ENCODE data around the gene WIF1.

GRCh38 chr12:65121049-65121955 is at the start of gene WIF1:
- TF ChIP-seq CREB1 (CRISPR knock-in tag; IDR thresholded peaks at IDR 0.05) = no peak
- TF ChIP-seq, protein P1, sequence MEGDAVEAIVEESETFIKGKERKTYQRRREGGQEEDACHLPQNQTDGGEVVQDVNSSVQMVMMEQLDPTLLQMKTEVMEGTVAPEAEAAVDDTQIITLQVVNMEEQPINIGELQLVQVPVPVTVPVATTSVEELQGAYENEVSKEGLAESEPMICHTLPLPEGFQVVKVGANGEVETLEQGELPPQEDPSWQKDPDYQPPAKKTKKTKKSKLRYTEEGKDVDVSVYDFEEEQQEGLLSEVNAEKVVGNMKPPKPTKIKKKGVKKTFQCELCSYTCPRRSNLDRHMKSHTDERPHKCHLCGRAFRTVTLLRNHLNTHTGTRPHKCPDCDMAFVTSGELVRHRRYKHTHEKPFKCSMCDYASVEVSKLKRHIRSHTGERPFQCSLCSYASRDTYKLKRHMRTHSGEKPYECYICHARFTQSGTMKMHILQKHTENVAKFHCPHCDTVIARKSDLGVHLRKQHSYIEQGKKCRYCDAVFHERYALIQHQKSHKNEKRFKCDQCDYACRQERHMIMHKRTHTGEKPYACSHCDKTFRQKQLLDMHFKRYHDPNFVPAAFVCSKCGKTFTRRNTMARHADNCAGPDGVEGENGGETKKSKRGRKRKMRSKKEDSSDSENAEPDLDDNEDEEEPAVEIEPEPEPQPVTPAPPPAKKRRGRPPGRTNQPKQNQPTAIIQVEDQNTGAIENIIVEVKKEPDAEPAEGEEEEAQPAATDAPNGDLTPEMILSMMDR (IDR thresholded peaks at IDR 0.05) = peak; percentile 88
- TF ChIP-seq TEAD4 (CRISPR knock-in tag; IDR thresholded peaks at IDR 0.05) = no peak
- TF ChIP-seq ZNF512 (CRISPR knock-in tag; IDR thresholded peaks at IDR 0.05; ENCODE audit: borderline replicate concordance) = 0 out of 2 replicates have a peak, but pooled peaks have one; percentile 16
- no peak for TF ChIP-seq ATF2 (CRISPR knock-in tag; IDR thresholded peaks at IDR 0.05; ENCODE audit: borderline replicate concordance, low read depth)
- 0 out of 2 replicates have a peak, but pooled peaks have one; percentile 63 for TF ChIP-seq SP1 (CRISPR knock-in tag; conservative IDR thresholded peaks at IDR 0.05)
- TF ChIP-seq GABPB1 (CRISPR knock-in tag; IDR thresholded peaks at IDR 0.05) = no peak
- peak; percentile 73; the same call in 1 of the 2 replicates for TF ChIP-seq TP53 (CRISPR knock-in tag; IDR thresholded peaks at IDR 0.05)
- TF ChIP-seq ESRRA (CRISPR knock-in tag; IDR thresholded peaks at IDR 0.05; ENCODE audit: borderline replicate concordance) = peak; percentile 79; the same call in 1 of the 2 replicates
- no peak for TF ChIP-seq E2F1 (CRISPR knock-in tag; IDR thresholded peaks at IDR 0.05)
- no peak for TF ChIP-seq ZNF671 (CRISPR knock-in tag; IDR thresholded peaks at IDR 0.05)
- TF ChIP-seq STAT6 (CRISPR knock-in tag; conservative IDR thresholded peaks at IDR 0.05; ENCODE audit: low read depth) = no peak
- 0 out of 2 replicates have a peak, but pooled peaks have one; percentile 20 for TF ChIP-seq ARID4B (CRISPR knock-in tag; IDR thresholded peaks at IDR 0.05; ENCODE audit: borderline replicate concordance)
- peak; percentile 57; the same call in 1 of the 2 replicates for TF ChIP-seq ETV6 (CRISPR knock-in tag; IDR thresholded peaks at IDR 0.05)

All from WTC11 (cell line).